GM21447 (cell line): Measurements from ENCODE around the gene ZFYVE27.

ENCODE experiments used
- ATAC-seq: cut with Tn5 transposase; IDR thresholded peaks from one replicate; pipeline ENCODE4 v1.9.1; 2021; ENCODE audit not compliant: unreplicated experiment

Gene ZFYVE27

DNA sequence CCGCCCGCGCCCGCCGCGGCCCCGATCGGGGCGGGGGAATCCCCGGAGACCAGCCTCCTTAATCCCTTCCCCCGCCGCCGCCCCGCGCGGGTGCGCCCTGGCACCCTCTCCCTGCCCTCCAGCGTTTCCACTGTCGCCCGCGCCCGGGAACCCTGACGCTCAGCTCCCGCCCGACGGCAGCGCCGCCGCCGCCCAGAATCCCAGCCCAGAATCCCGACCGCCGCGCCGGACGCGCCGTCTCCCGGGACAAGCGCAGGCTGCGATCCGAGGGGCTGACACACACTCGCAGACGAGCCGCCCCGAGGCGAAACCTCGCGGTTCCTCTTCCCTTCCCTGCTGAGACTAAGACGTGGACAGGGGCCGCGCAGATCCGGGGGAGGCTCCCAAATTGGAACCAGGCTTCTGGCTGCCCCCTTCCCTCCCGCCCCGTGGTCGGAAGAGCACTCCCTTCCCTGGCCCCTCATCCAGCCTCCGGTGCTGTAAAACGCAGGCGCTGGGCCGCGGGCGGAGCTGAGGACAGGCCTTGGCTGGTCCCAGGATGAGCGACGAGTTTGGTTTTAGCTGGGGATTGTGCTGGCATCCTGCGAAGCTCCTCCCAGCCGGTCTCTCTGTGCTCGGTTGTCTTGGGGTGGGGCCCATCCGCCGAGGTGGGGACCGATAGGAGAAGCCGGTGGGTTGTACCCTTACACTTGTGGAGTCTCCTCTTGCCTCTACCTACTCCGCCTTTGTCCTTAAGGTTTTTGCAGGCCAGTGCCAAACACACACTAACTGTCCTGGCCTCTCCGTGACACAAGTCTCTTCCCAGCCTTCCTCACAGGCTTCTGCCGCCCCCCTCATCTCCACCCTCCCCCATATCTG is 22.3 kb upstream of the ZFYVE27 start:
- ATAC-seq: peak; percentile 33

DNA sequence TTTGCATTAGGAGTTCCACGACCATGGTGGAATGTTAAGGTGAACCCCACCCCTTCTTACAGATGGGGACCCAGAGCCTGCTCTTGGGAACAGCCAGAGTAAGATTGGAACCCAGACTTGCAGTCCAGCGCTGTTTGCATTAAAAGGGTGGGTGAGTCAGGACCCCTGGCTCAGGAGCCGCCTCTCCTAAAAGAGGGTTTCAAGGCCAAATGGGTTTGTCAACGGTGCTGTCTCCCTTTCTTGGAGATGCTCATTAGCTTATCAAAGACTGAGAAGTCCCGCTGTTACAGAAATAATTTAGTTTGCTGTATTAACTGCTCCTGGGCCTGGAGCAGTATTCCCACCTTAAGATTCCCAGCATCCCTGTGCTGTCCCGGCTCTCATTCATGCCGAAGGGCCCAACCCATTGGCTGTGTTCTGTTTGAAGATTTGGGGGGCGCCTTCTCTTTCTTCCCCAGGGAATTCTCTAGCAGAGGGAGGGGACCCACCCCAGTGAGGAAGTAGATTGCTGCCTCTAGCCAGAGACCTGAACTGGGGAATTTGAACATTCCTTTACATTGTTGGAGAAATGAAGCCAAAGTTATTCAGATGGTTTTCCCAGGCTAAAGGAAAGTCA is 21.6 kb upstream of the ZFYVE27 start:
- no peak for ATAC-seq

DNA sequence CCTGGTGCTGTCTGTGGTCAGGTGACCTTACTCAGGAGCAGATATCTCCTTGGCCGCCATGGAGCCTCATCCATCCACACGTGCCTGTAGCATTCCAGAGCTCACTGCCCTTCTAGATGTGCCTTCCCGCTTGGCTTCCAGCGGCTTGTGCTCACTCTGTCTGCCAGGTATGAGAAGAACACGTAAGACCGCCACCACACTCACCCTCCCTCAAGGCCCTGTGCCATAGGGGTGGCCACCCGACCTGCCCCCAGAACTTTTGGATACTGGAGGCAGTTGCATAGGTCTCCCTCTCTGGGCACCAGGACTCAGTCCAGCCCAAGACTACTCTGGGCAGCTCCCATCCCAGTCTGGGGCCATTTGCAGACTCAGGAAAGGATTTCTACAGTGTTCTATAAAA is 19.3 kb upstream of the ZFYVE27 start:
- no peak for ATAC-seq

DNA sequence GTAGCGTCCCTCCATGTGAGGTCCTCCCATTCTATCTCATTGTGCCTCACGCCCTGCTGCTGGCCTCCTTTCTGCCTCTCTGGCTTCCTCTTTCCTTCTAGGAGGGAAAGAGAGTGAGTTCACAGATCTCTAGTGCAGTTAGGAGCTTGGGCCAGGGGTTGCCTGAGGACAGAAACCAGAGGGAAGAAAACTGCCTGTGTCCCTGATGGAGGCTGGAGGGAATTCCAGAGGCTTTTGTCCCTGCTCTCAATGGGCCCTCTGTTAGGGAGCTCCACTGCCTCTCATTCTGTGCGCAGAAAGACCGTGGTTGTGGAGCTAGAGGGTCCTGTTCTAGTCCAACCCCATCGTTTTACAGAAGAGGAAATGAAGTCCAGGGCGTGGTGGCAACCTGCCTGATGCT is 18.8 kb upstream of the ZFYVE27 start:
- no peak for ATAC-seq

DNA sequence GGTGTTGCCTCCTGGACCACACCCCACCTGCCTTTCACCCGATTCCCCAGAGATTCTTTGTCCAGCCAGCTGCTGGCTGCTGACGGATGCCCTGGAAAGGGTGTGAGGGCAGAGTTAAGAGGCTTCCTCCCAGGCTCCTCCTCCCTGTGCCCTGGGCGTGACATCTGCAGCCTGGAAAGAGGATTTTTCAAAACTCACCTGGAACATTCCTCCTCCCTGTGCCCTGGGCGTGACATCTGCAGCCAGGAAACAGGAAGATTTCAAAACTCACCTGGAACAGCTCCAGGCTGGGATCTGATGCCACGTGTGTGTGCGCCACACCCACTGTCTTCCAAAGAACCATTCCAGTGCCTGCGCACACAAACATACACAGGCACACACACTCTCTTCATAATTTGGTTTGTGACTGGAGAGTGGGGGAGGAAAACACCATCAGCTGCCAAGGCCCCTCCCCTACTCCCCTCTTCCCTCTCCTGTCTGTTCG is 18.2 kb upstream of the ZFYVE27 start:
- no peak for ATAC-seq

DNA sequence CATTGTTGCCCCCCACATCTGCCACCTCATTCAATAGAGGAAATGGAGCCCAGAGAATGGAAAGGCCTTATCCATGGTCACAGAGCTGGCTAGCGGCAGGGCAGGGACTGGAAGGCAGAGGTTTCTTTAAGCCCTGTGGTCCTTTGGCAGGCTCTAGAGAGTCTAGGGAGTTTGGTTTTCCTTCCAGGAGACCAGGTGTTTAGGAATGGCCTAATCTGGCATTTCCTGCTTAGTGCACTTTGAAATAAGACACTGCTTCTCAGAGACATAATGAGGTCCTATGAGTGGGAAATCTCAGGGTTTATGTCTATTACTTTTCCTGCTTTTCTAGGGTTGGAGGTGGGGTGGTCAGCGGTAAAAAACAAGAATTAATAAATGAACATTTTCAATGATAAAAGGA is 17.3 kb upstream of the ZFYVE27 start:
- ATAC-seq: no peak

DNA sequence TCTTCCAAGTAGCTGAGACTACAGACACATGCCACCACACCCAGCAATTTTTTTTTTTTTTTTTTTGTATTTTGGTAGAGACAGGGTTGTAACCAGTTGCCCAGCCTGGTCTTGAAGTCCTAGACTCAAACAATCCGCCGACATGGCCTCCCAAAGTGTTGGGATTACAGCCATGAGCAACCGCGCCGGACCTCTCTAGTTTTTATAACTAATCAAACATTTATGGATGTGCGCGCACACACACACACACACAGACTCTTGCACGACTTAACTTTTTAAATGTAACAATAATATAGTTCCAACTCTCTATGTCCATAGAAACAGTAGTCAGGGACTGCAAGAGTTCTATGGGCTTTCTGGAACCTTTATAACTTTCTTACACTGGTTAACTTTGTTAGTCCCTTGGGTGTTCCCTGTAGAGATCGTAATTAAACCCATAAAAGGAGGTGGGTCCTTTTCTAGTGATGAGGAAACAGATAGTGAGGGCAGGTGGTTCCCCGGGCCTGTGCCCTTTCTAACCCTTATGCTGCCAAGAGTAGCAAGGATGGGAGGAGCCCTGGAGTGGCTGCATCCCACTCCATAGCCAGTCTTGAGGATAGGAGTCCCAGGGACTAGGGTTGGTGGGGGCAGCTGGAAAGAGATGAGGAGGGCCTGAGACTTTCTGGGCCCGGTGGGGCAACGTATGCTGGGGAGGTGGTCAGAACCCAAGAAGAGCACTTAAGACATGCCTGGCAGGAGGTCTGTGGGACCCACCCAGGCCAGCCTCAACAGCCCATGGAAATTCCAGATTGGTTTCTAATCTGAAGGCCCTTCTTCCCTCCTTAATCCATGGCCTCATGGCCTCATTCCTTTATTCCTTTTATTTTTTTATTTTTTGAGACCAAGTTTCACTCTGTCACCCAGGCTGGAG is 14.8 kb upstream of the ZFYVE27 start:
- no peak for ATAC-seq

DNA sequence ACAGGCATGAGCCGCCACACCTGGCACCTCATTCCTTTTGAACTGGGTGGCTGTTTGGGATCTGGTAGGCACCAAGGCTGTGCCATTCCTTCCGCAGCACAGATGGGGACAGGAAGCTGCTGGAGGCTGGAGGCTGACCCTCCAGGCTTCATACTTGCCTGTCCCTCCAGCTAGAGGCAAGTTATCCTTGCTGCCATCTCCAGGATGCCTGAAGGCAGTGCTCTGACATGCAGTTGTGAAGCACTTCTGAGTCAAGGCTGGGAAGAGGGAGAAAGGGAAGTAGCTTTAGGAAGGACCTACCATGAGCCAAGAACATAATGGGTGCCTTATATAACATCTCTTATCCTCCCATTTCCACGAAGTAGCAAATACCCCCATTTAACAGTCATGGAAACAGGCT is 13.9 kb upstream of the ZFYVE27 start:
- no peak for ATAC-seq

DNA sequence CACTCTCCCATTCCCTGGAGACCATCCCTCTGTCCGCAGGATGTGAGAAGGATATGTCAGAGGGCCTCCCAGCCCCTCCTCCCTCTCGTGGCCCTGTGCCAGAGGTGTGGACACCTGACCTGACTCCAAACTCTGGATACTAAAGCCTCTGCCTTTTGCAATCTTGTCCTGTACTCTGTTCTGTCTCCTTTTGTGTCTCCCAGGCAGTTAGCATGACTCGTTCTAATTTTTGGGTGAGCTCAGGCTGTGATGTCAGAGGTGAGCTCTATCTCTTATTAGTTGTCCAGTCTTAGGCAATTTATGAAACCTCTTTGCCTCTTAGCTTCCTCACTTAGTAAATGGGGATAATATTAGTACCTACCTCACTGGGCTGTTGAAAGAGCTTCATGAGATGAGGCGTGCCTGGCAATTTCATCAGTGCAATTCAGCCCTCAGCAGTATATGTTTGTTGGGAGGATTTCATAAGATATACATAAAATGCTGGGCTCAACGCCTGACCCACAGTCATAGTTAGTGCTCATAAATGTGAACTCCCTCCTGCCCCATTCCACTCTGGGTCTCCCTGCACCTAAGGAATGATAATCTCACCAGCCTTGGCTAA is 12.5 kb upstream of the ZFYVE27 start:
- ATAC-seq: no peak

DNA sequence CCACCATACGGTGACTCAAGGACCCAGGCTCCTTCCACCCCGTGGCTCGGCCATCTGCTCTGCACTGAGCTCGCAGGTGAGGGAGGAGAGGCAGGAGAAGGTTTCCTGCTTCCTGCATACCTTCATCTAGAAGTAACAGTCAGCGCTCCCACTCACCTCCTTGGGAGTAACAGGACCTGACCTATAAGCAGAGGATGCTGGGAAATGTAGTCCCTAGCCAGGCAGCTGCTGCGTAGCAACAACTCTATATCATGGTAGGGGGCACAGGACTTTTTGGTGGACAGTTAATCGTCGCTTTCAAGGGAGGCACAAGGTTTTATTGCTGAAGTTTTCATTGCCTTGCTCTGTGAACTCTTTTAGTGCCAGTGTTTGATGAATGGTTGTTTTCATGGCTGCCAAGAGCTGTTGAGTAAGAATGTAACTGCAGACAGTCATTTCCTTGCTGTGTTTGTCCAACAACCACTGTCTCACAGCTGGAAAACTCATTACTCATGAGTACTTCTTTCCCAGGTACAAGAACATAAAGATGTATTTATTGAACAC is 10.2 kb upstream of the ZFYVE27 start:
- no peak for ATAC-seq

DNA sequence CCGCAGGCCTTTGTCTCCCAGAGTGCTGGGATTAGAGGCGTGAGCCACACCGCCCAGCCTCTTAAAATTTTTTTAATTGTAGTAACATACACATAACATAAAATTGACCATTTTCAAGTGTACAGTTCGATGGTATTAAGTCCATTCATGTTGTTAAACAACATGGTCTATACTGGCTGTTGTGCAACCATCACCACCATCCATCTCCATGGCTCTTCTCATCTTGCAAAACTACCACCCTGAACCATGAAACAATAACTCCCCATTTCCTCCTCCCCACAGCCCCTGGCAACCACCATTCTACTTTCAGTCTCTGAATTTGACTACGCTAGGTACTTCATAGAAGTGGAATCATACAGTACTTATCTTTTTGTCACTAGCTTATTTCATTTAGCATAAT is 7.9 kb upstream of the ZFYVE27 start:
- ATAC-seq: no peak

DNA sequence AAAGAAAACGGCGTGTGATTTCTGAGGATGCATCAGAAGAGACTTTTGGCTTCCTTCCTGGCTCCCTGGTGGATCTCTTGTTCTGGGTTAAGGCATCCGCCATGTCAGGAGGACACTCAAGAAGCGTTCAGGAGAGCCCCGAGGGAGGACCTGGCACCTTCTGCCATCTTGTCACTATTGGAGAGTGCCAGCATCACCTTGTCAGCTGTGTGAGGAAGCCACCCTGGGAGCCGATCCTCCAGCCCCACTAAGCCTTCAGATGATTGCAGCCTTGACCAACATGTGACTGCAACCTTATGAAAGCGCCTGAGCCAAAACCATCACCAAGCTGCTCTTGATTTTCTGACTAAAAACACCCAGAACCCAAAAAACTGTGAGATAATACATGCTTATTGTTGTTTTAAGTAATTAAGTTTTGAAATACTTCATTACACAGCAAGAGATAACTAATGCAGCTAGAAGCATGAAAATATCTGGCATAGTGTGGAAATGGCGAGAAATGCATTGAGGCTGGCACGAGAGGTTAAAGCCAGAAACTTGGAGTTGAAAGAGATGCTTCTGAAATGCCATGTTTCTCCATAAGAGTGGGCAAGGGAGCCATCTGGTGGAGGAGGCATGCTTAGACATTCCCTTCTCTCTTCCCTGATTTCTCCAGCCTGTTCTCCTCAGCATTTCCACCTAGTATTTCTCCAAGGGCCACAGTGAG is 5.4 kb upstream of the ZFYVE27 start:
- ATAC-seq: no peak

DNA sequence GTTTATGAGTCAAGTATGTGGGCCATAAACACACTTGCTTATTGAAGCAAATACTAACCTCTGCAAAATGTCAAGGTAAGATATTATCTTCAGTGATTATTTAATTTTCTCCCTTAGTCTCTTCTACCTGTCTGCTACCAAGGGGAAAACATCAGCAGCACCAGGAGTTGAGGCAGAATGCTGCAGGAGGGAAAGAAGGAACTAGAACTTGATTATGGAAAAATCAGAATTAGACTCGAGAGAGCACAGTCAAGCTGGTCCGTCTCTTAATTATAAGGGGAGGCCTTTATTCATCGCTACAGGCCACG is 4.9 kb upstream of the ZFYVE27 start:
- no peak for ATAC-seq

DNA sequence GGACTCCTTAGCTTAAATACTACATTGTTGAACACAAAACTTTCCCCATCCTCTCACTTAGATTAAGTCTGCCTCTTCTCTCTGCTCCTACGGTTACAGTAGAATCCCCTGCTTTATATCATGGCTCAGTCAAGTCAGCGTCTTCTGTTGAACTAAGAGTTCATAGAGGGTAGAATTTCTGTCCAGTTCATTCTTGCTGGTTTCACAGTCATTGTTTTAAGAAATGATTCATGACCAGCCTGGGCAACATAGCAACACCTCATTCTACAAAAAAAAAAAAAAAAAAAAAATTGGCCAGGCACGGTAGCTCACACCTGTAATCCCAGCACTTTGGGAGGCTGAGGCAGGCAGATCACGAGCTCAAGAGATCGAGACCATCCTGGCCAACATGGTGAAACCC is 3.7 kb upstream of the ZFYVE27 start:
- ATAC-seq: no peak

DNA sequence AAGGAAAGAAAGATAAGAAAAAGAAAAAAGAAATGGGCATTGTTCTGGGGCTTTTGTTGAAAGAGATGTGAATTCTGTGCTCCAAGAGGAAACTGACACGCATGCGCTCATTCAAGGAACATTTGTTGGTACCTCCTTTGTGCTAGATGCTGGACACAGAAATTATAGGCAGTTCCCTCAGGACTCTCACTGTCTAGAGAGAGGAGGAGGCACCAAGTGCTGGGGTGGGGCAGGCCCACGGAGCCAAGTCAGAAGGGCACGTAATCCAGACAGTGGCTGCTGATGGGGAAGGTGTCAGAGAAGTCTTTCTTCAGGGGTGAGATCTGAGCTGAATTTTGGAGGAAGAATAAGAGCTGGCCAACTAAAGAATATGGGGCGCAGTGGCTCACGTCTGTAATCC is 2.9 kb upstream of the ZFYVE27 start:
- ATAC-seq: no peak

DNA sequence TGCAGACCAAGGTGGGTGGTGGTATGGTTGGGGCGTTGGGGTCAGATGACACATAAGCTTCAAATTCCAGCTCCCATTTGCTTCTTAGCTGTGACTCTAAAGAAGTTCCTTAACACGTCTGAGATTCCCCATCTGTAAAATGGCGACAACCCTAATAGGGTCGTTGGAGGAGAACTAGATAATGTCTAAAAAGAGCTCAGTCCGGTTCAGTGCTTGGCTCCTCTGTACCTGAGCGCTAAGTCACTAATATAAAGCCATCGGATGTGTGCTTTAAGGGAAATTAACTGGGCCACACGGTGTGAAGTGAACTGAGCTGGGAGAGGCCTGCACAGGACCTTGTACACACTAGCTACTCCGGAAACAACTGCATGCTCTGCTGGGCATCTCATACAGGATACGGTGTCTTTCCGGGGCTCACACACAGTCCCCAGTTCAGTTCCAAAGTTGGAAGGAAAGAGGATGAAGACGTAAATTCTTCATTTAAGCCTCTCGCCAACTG is 476 bp upstream of the ZFYVE27 start:
- ATAC-seq: peak; percentile 18

DNA sequence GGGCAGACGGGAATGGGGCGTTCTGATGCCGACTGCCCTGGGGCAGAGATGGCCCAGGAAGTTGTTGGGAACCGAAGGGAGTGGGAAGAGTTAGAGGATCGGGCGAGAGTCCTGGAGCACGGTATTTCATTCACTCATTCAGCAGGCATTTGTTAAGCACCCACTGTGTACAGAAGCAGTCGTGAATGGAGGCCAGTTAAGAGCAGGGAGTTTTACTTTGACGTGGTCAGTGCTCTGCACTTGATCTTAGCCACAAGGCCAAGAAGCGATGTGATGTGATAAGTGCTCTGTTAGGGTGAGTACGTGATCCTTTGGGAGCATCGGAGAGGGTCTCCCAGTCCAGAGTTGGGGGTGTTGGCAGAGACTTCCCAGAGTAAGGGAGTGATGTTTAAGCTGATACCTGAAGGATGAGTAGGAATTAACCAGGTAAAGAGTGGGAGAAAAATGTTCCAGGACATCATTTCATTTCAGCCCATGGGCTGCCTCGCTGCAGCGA is 890 bp downstream of the ZFYVE27 start:
- ATAC-seq: peak; percentile 12

DNA sequence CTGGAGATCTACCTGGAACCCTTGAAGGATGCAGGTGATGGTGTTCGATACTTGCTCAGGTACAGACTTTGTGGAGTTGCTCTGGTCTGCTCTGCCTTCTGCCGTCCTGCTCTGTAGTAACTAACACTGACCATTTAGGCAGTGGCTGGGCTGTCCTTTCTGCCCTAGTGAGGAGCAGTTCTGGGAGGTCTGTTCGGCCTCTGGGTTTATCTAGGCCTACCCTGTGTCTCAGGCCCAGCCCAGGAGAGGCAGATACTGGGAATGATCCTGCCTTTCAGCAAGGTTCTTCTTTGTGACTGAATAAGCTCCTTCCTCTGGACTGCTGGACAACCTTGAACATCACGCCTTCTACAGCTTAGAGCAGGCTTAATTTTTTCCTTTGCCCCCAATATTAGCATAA is 1.7 kb downstream of the ZFYVE27 start:
- no peak for ATAC-seq

DNA sequence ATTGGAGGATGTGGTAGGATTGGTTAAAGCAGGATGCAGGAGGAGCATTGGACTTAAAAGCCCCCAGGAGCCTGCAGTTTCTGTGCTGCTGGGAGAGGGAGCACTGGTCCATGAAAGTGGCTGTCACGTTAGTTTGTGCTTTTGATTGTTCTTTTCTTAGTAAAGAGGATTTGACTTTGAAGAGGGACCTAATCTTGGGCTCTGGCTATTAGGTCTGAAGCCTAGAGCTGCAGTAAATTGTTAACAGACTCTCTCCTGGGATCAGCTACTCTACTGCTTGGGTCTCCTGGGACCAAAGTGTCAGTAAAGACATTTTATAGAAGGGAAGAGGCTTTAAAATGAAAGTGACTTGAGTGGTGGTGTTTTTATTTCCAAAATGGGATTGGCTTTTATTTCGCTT is 3.7 kb downstream of the ZFYVE27 start:
- ATAC-seq: no peak
